Esophagus (tissue), 2 donors: Measurements from ENCODE around the gene MRFAP1. TPM values are rescaled to one million over a fixed set of nuclear protein-coding genes. Genes with fewer than 3 reads are reported as not detected.

Source experiments
- H3K27ac ChIP-seq, 2 donors: one replicate each; pipeline ENCODE4 v1.5.1; 2013; ENCODE audit warnings: low read depth in 2 of 2, mild to moderate bottlenecking in 2 of 2, inconsistent platforms in 1 of 2, low read length in 1 of 2, moderate library complexity in 1 of 2
- H3K27me3 ChIP-seq, 2 donors: one replicate each; pipeline ENCODE4 v1.6.1; 2013; ENCODE audit warnings: low read length in 2 of 2, control low read depth in 1 of 2, mild to moderate bottlenecking in 1 of 2; ENCODE audit not compliant: insufficient read depth in 2 of 2, control insufficient read depth in 1 of 2
- H3K36me3 ChIP-seq, 2 donors: one replicate each; pipeline ENCODE4 v1.6.1; 2013; ENCODE audit warnings: low read length in 1 of 2; ENCODE audit not compliant: control insufficient read depth in 2 of 2, insufficient read depth in 2 of 2
- H3K4me1 ChIP-seq, 2 donors: one replicate each; pipeline ENCODE4 v1.6.1; 2013; ENCODE audit warnings: low read length in 1 of 2; ENCODE audit not compliant: control insufficient read depth in 2 of 2, insufficient read depth in 2 of 2
- H3K4me3 ChIP-seq, 2 donors: one replicate each; pipeline ENCODE4 v1.5.1; 2013; ENCODE audit warnings: low read length in 2 of 2, mild to moderate bottlenecking in 2 of 2, low read depth in 1 of 2, moderate library complexity in 1 of 2
- H3K9me3 ChIP-seq, 2 donors: one replicate each; pipeline ENCODE4 v1.6.1; 2013; ENCODE audit warnings: mild to moderate bottlenecking in 2 of 2, low read depth in 1 of 2, low read length in 1 of 2, moderate library complexity in 1 of 2; ENCODE audit not compliant: control insufficient read depth in 2 of 2, insufficient read depth in 1 of 2
- WGBS, 2 donors: extraction: QIAGEN DNeasy Blood & Tissue Kit; methylation state at CpG; one replicate each; pipeline ENCODE4 v1.1.7; 2013; 5-methylcytosine and 5-hydroxymethylcytosine counted together
- polyA plus RNA-seq, 2 donors: library from polyadenylated mRNA; stranded (reverse); fragments of 200-250 nt; gene quantifications; one replicate each; pipeline ENCODE4 v1.2.3, GENCODE V29; 2013
- donor health status: healthy with polysubstance abuse.
- donor health status: Bipolar disorder and iron deficiency.

Gene MRFAP1
- polyA plus RNA-seq, 2 donors: 138 to 236 TPM

- WGBS, 2 donors: 86 to 87% methylated on average over 13 of the region's 13 CpGs
- H3K9me3 ChIP-seq: peaks cover 0 to 4% of the 10 kb centered on the region in 2 donors
- no peak overlapping the region for H3K27ac ChIP-seq
- H3K27me3 ChIP-seq: no peaks in the 10 kb centered on the region
- H3K36me3 ChIP-seq: peaks cover 18 to 56% of the 10 kb centered on the region in 2 donors
- no peak overlapping the region for H3K4me3 ChIP-seq
- H3K4me1 ChIP-seq: no peaks in the 10 kb centered on the region
Observed at GRCh38 chr4:6598641-6599040, 41.8 kb upstream of the MRFAP1 start.

GRCh38 chr4:6601661-6602250, 38.7 kb upstream of the MRFAP1 start:
- Histone ChIP-seq H3K27ac (no peak overlapping the region), H3K4me1 (no peaks in the 10 kb centered on the region), H3K4me3 (no peak overlapping the region), H3K9me3 (peaks cover 0 to 6% of the 10 kb centered on the region in 2 donors), H3K36me3 (peaks cover 16 to 54% of the 10 kb centered on the region in 2 donors), H3K27me3 (no peaks in the 10 kb centered on the region)
- WGBS, 2 donors: 88 to 91% methylated on average over 10 of the region's 10 CpGs

GRCh38 chr4:6602289-6602688, 38.2 kb upstream of the MRFAP1 start:
- Histone ChIP-seq H3K36me3 (peaks cover 13 to 51% of the 10 kb centered on the region in 2 donors), H3K9me3 (peaks cover 0 to 6% of the 10 kb centered on the region in 2 donors), H3K27ac (no peak overlapping the region), H3K4me3 (no peak overlapping the region), H3K27me3 (no peaks in the 10 kb centered on the region), H3K4me1 (no peaks in the 10 kb centered on the region)
- WGBS, 2 donors: 94 to 95% methylated on average over 6 of the region's 6 CpGs

GRCh38 chr4:6603128-6603527, 37.4 kb upstream of the MRFAP1 start:
- peaks cover 13 to 46% of the 10 kb centered on the region in 2 donors for H3K36me3 ChIP-seq
- no peak overlapping the region for H3K4me3 ChIP-seq
- H3K27ac ChIP-seq: no peak overlapping the region
- H3K27me3 ChIP-seq: no peaks in the 10 kb centered on the region
- H3K4me1 ChIP-seq: no peaks in the 10 kb centered on the region
- H3K9me3 ChIP-seq: peaks cover 0 to 6% of the 10 kb centered on the region in 2 donors
- 91 to 99% methylated on average over 12 of the region's 12 CpGs for WGBS, 2 donors

- WGBS, 2 donors: 98 to 99% methylated on average over 8 of the region's 8 CpGs
- Histone ChIP-seq H3K4me1 (no peaks in the 10 kb centered on the region), H3K4me3 (no peak overlapping the region), H3K27me3 (no peaks in the 10 kb centered on the region), H3K36me3 (peaks cover 17 to 59% of the 10 kb centered on the region in 2 donors), H3K27ac (no peak overlapping the region), H3K9me3 (peaks cover 0 to 6% of the 10 kb centered on the region in 2 donors)
Observed at GRCh38 chr4:6605114-6605513, 35.4 kb upstream of the MRFAP1 start.

GRCh38 chr4:6605605-6606004, 34.9 kb upstream of the MRFAP1 start:
- H3K36me3 ChIP-seq: peaks cover 17 to 57% of the 10 kb centered on the region in 2 donors
- H3K4me3 ChIP-seq: no peak overlapping the region
- no peaks in the 10 kb centered on the region for H3K4me1 ChIP-seq
- H3K27me3 ChIP-seq: no peaks in the 10 kb centered on the region
- peaks cover 0 to 6% of the 10 kb centered on the region in 2 donors for H3K9me3 ChIP-seq
- H3K27ac ChIP-seq: no peak overlapping the region
- 99 to 100% methylated on average over 2 of the region's 2 CpGs for WGBS, 2 donors

GRCh38 chr4:6606465-6607235, 33.8 kb upstream of the MRFAP1 start:
- WGBS, 2 donors: 89 to 90% methylated on average over 10 of the region's 10 CpGs
- Histone ChIP-seq H3K36me3 (peaks cover 14 to 61% of the 10 kb centered on the region in 2 donors), H3K4me1 (no peaks in the 10 kb centered on the region), H3K9me3 (peaks cover 0 to 6% of the 10 kb centered on the region in 2 donors), H3K4me3 (no peak overlapping the region), H3K27me3 (no peaks in the 10 kb centered on the region), H3K27ac (no peak overlapping the region)

- H3K4me3 ChIP-seq: no peak overlapping the region
- H3K27me3 ChIP-seq: no peaks in the 10 kb centered on the region
- WGBS, 2 donors: 93% methylated on average over 13 of the region's 13 CpGs
- H3K36me3 ChIP-seq: peaks cover 12 to 60% of the 10 kb centered on the region in 2 donors
- H3K4me1 ChIP-seq: no peaks in the 10 kb centered on the region
- no peak overlapping the region for H3K27ac ChIP-seq
- H3K9me3 ChIP-seq: peaks cover 0 to 6% of the 10 kb centered on the region in 2 donors
Observed at GRCh38 chr4:6607368-6608055, 33.0 kb upstream of the MRFAP1 start.

- no peak overlapping the region for H3K4me3 ChIP-seq
Observed at GRCh38 chr4:6608758-6609414, 31.6 kb upstream of the MRFAP1 start.

More at GRCh38 chr4:6608758-6609414, 31.6 kb upstream of the MRFAP1 start:
- H3K27ac ChIP-seq: no peak overlapping the region
- H3K9me3 ChIP-seq: peaks cover 0 to 6% of the 10 kb centered on the region in 2 donors
- H3K4me1 ChIP-seq: no peaks in the 10 kb centered on the region
- WGBS, 2 donors: 89% methylated on average over 28 of the region's 28 CpGs
- no peaks in the 10 kb centered on the region for H3K27me3 ChIP-seq
- peaks cover 12 to 54% of the 10 kb centered on the region in 2 donors for H3K36me3 ChIP-seq
